A549 (cell line): ENCODE results near the gene ZNF804A. TPM values are rescaled to one million over a fixed set of nuclear protein-coding genes. Genes with fewer than 3 reads are reported as not detected.

ENCODE experiments used
- ATAC-seq, 2 experiments: fragments of 200-7000 bp in 1 of 2; fragments of >200 bp in 1 of 2; cut with Nextera tagmentation in 1 of 2; cut with Tn5 transposase in 1 of 2; 3 replicates each; pipeline versions ENCODE4 v1.8.0 to v1.9.1; 2018 to 2020; ENCODE audit warnings: mild to moderate bottlenecking in 1 of 2, moderate library complexity in 1 of 2
- CTCF ChIA-PET: fragments of 300-600 bp; sonication (Branson Sonifier 250); formaldehyde crosslinking; extraction: SDS; loops from one replicate; lab custom pipeline; 2021; ENCODE audit warnings: antibody characterized with exemption, inconsistent platforms; lab: Yijun Ruan, JAX
- POLR2A ChIA-PET: fragments of 350-600 bp; formaldehyde crosslinking; extraction: SDS; loops from one replicate; lab custom pipeline; 2021; ENCODE audit warnings: antibody characterized with exemption, inconsistent platforms; lab: Yijun Ruan, JAX
- DNase-seq, 2 experiments: peaks; one replicate each; pipeline versions ENCODE4 v3.0.0 to v3.0.0-alpha.2; 2011 to 2016; ENCODE audit warnings: low read depth in 1 of 2, low spot score in 1 of 2
- FAIRE-seq: peaks from 2 replicates; lab custom pipeline; 2011; peaks lifted over from hg19 to GRCh38; lab: Jason Lieb, UNC
- H3K27ac ChIP-seq, 2 experiments: fragments of >200 bp; sonication (Bioruptor Twin); formaldehyde crosslinking; 3 replicates each; pipeline ENCODE4 v1.5.1; 2016 to 2017
- H3K4me1 ChIP-seq: fragments of >200 bp; sonication (Bioruptor Twin); formaldehyde crosslinking; 3 replicates; pipeline ENCODE4 v1.6.1; 2016
- H3K4me2 ChIP-seq: fragments of >200 bp; sonication (Bioruptor Twin); formaldehyde crosslinking; 3 replicates; pipeline ENCODE4 v1.6.1; 2016
- H3K4me3 ChIP-seq: fragments of >200 bp; sonication (Bioruptor Twin); formaldehyde crosslinking; 3 replicates; pipeline ENCODE4 v1.5.1; 2016
- H3K9me3 ChIP-seq: fragments of >200 bp; sonication (Bioruptor Twin); formaldehyde crosslinking; 3 replicates; pipeline ENCODE4 v1.6.1; 2016
- CBX8 ChIP-seq: fragments of 200-600 bp; sonication (generic); IDR thresholded peaks from 2 replicates; pipeline ENCODE4 v1.6.1; 2016
- CHD4 ChIP-seq: fragments of 200-600 bp; sonication (generic); IDR thresholded peaks from 2 replicates; pipeline ENCODE4 v1.6.1; 2016; ENCODE audit warnings: antibody characterized with exemption, mild to moderate bottlenecking, borderline replicate concordance
- EHF ChIP-seq: fragments of 250-450 bp; sonication (Bioruptor Pico); IDR thresholded peaks from 2 replicates; pipeline ENCODE4 v1.5.0; 2020; ENCODE audit warnings: mild to moderate bottlenecking
- EHMT2 ChIP-seq: fragments of 200-600 bp; sonication (generic); IDR thresholded peaks from 2 replicates; pipeline ENCODE4 v1.6.1; 2016; ENCODE audit warnings: antibody characterized with exemption, low read depth, mild to moderate bottlenecking, moderate library complexity
- ESRRA ChIP-seq: fragments of 150-350 bp; IDR thresholded peaks from 2 replicates; pipeline ENCODE4 v1.6.1; 2014; ENCODE audit warnings: mild to moderate bottlenecking, low read length, borderline replicate concordance
- FOSB ChIP-seq: fragments of 250-450 bp; sonication (Bioruptor Pico); IDR thresholded peaks from 2 replicates; pipeline ENCODE4 v1.5.0; 2020; ENCODE audit warnings: mild to moderate bottlenecking, moderate library complexity
- GATA3 ChIP-seq: IDR thresholded peaks from 2 replicates; pipeline ENCODE4 v1.6.1; 2012; ENCODE audit warnings: borderline replicate concordance
- HOXB13 ChIP-seq: fragments of 250-450 bp; sonication (Bioruptor Pico); IDR thresholded peaks from 2 replicates; pipeline ENCODE4 v1.5.0; 2020; ENCODE audit warnings: low read depth, mild to moderate bottlenecking, moderate library complexity
- KDM5A ChIP-seq: fragments of 200-600 bp; sonication (generic); IDR thresholded peaks from 2 replicates; pipeline ENCODE4 v1.6.1; 2016; ENCODE audit warnings: antibody characterized with exemption, mild to moderate bottlenecking
- MAFK ChIP-seq: fragments of 450-650 bp; IDR thresholded peaks from 2 replicates; pipeline ENCODE4 v1.6.1; 2014; ENCODE audit not compliant: partially characterized antibody
- MAZ ChIP-seq: fragments of 150-350 bp; IDR thresholded peaks from 2 replicates; pipeline ENCODE4 v1.6.1; 2014; ENCODE audit warnings: antibody characterized with exemption, low read depth, low read length, borderline replicate concordance
- NPAS2 ChIP-seq: fragments of 250-450 bp; sonication (Bioruptor Pico); IDR thresholded peaks from 2 replicates; pipeline ENCODE4 v1.8.0; 2022; ENCODE audit warnings: mild to moderate bottlenecking, moderate library complexity, borderline replicate concordance
- PHF8 ChIP-seq: fragments of 200-600 bp; sonication (generic); IDR thresholded peaks from 2 replicates; pipeline ENCODE4 v1.6.1; 2016; ENCODE audit warnings: low read depth, mild to moderate bottlenecking, antibody characterized with exemption, moderate library complexity, borderline replicate concordance
- POLR2AphosphoS2 ChIP-seq: conservative IDR thresholded peaks from 2 replicates; pipeline ENCODE4 v1.6.1; 2012; ENCODE audit warnings: low read length, improper control_type of control experiment, inconsistent platforms
- RAD21 ChIP-seq, 2 experiments: fragments of >200 bp in 1 of 2; sonication (Bioruptor Twin) in 1 of 2; formaldehyde crosslinking in 1 of 2; IDR thresholded peaks in 1 of 2; conservative IDR thresholded peaks in 1 of 2; 2 replicates in 1 of 2; 3 replicates in 1 of 2; pipeline ENCODE4 v1.6.1; 2012 to 2018; ENCODE audit warnings: inconsistent platforms in 1 of 2
- RARB ChIP-seq: fragments of 250-450 bp; sonication (Bioruptor Pico); IDR thresholded peaks from 2 replicates; pipeline ENCODE4 v1.8.0; 2021; ENCODE audit warnings: mild to moderate bottlenecking, moderate library complexity
- RNF2 ChIP-seq: fragments of 200-600 bp; sonication (generic); IDR thresholded peaks from 2 replicates; pipeline ENCODE4 v1.6.1; 2016; ENCODE audit warnings: low read depth, mild to moderate bottlenecking, antibody characterized with exemption, moderate library complexity, borderline replicate concordance
- TFCP2L1 ChIP-seq: fragments of 250-450 bp; sonication (Bioruptor Pico); IDR thresholded peaks from 2 replicates; pipeline ENCODE4 v1.5.0; 2021; ENCODE audit warnings: mild to moderate bottlenecking
- ZC3H11A ChIP-seq: fragments of 450-650 bp; IDR thresholded peaks from 2 replicates; pipeline ENCODE4 v1.6.1; 2014; ENCODE audit warnings: antibody characterized with exemption, mild to moderate bottlenecking
- ZFP36 ChIP-seq: fragments of 450-650 bp; IDR thresholded peaks from 2 replicates; pipeline ENCODE4 v1.6.1; 2014; ENCODE audit warnings: borderline replicate concordance; ENCODE audit not compliant: partially characterized antibody
- ZNF302 ChIP-seq: fragments of 250-450 bp; sonication (Bioruptor Pico); IDR thresholded peaks from 2 replicates; pipeline ENCODE4 v1.9.0; 2021; ENCODE audit warnings: inconsistent platforms, mild to moderate bottlenecking, moderate library complexity
- WGBS: methylation state at CpG from one replicate; pipeline ENCODE4 v1.1.6; 2017; ENCODE audit errors: missing lambda C conversion rate; 5-methylcytosine and 5-hydroxymethylcytosine counted together
- polyA plus RNA-seq, 4 experiments: library from polyadenylated mRNA; depleted of rRNA in 3 of 4; stranded (reverse); fragments of >200 nt; fragmentation: RNase III in 1 of 4; extraction: RNeasy Plus Mini Kit Qiagen cat#74134 plus additional on column Dnase treatment in 1 of 4; gene quantifications; 2 replicates in 3 of 4; 3 replicates in 1 of 4; pipeline ENCODE4 v1.2.3, GENCODE V29; 2011 to 2017
- TF ChIP-seq, protein P1 (sequence below): IDR thresholded peaks from 2 replicates; pipeline ENCODE4 v1.6.1; 2012
- TF ChIP-seq, protein P2 (sequence below): fragments of 250-450 bp; sonication (Bioruptor Pico); IDR thresholded peaks from 2 replicates; pipeline ENCODE4 v1.5.0; 2021; ENCODE audit warnings: mild to moderate bottlenecking, moderate library complexity, borderline replicate concordance
- TF ChIP-seq, protein P3 (sequence below): IDR thresholded peaks from 2 replicates; pipeline ENCODE4 v1.6.1; 2012; ENCODE audit warnings: low read depth, borderline replicate concordance
- TF ChIP-seq, protein P4 (sequence below): fragments of 450-650 bp; IDR thresholded peaks from 2 replicates; pipeline ENCODE4 v1.6.1; 2014; ENCODE audit warnings: antibody characterized with exemption
- TF ChIP-seq, protein P5 (sequence below): fragments of >200 bp; sonication (Bioruptor Twin); formaldehyde crosslinking; IDR thresholded peaks from 2 replicates; pipeline ENCODE4 v1.6.1; 2016

Gene ZNF804A
- polyA plus RNA-seq, 2 of the 4 experiments (the other 2 are of a cell fraction): not detected

DNA sequence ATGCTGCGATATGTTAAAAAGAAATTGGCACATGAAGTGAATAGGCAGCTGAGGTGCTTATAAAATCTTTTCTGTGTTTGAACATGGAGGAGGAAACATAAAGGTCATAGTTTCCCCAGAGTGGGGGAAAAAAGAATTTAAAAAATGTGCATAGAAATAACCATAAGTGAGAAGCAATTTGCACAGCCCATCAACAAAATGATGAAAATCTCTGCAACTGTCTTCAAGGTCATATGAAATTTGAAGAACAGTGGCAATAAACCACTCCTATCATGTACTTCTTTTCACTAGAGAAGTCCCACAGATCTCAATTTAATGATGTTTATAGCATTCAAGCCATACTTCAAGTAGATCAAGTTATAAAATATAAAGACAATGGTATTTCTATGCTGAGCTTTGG lies 46.7 kb upstream of the ZNF804A start:
- ChIA-PET POLR2A (no interaction called here), CTCF (no interaction called here)
- DNase-seq: no peak
- no peak for FAIRE-seq
- H3K27ac ChIP-seq: no peak overlapping the region
- TF ChIP-seq, protein P1, sequence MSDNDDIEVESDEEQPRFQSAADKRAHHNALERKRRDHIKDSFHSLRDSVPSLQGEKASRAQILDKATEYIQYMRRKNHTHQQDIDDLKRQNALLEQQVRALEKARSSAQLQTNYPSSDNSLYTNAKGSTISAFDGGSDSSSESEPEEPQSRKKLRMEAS: no peak
- TF ChIP-seq, protein P2, sequence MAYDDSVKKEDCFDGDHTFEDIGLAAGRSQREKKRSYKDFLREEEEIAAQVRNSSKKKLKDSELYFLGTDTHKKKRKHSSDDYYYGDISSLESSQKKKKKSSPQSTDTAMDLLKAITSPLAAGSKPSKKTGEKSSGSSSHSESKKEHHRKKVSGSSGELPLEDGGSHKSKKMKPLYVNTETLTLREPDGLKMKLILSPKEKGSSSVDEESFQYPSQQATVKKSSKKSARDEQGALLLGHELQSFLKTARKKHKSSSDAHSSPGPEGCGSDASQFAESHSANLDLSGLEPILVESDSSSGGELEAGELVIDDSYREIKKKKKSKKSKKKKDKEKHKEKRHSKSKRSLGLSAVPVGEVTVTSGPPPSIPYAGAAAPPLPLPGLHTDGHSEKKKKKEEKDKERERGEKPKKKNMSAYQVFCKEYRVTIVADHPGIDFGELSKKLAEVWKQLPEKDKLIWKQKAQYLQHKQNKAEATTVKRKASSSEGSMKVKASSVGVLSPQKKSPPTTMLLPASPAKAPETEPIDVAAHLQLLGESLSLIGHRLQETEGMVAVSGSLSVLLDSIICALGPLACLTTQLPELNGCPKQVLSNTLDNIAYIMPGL: no peak
- no peak overlapping the region for H3K4me2 ChIP-seq
- H3K4me1 ChIP-seq: no peaks in the 10 kb centered on the region
- ATAC-seq: no peak
- no peaks in the 10 kb centered on the region for H3K9me3 ChIP-seq
- no peak overlapping the region for H3K4me3 ChIP-seq
- 17% methylated on average over 1 of the region's 1 CpG for WGBS

DNA sequence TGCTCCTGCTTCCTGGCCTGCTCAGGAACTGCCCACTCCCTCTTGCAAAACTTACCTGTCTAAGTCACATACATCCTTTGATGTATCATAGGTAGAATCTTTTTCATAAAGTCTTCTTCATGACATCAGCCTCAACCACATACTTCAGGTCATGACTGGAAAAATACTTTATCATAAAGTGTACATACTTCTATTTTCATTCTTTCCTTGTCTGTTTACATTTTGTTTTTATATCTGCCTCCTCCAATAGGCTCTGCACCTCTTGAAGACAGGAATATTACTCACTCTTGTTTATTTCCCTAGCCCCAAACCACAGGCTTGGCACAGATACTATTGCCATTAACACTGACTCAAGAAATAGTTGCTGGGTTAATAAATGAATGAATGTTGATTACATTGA lies 43.6 kb upstream of the ZNF804A start:
- H3K9me3 ChIP-seq: no peaks in the 10 kb centered on the region
- CTCF ChIA-PET: no interaction called here
- FAIRE-seq (no peak), ATAC-seq (no peak), DNase-seq (no peak)
- H3K27ac ChIP-seq: no peak overlapping the region
- H3K4me1 ChIP-seq: no peaks in the 10 kb centered on the region
- H3K4me2 ChIP-seq: no peak overlapping the region
- POLR2A ChIA-PET: no interaction called here
- no peak overlapping the region for H3K4me3 ChIP-seq
- TF ChIP-seq TFCP2L1 (no peak), ESRRA (no peak), CHD4 (no peak), POLR2AphosphoS2 (no peak), RNF2 (no peak), RAD21 (conservative IDR thresholded peaks at IDR 0.05 in 1 of 2, IDR thresholded peaks at IDR 0.05 in 1 of 2) (no peak), MAZ (no peak), RARB (no peak), ZC3H11A (no peak), CBX8 (no peak), MAFK (no peak), NPAS2 (no peak), ZFP36 (no peak), GATA3 (no peak), ZNF302 (no peak)
- TF ChIP-seq, protein P3, sequence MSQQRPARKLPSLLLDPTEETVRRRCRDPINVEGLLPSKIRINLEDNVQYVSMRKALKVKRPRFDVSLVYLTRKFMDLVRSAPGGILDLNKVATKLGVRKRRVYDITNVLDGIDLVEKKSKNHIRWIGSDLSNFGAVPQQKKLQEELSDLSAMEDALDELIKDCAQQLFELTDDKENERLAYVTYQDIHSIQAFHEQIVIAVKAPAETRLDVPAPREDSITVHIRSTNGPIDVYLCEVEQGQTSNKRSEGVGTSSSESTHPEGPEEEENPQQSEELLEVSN: no peak
- TF ChIP-seq, protein P4, sequence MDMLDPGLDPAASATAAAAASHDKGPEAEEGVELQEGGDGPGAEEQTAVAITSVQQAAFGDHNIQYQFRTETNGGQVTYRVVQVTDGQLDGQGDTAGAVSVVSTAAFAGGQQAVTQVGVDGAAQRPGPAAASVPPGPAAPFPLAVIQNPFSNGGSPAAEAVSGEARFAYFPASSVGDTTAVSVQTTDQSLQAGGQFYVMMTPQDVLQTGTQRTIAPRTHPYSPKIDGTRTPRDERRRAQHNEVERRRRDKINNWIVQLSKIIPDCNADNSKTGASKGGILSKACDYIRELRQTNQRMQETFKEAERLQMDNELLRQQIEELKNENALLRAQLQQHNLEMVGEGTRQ: no peak
- TF ChIP-seq, protein P5, sequence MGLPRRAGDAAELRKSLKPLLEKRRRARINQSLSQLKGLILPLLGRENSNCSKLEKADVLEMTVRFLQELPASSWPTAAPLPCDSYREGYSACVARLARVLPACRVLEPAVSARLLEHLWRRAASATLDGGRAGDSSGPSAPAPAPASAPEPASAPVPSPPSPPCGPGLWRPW: no peak
- TF ChIP-seq, all 56 proteins: peak for 0

DNA sequence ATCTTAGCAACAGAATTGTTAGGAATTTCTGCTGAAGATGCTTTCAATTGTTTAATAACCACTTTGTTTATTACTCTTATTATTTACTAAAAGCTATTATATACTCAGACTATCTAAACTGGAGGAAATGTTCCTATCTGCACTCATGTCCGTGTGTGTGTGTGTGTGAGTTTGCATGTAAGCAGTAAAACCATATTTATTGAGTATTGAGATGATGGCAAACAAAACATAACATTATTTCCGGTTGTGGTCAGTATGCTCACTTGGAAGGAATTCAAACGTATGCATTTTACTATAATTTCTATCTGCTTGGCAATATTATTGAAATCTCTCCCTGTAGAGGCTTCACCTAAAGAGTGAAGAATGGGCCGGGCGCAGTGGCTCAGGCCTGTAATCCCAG lies 43.0 kb upstream of the ZNF804A start:
- Histone ChIP-seq H3K27ac (no peak overlapping the region), H3K4me2 (no peak overlapping the region), H3K4me1 (no peaks in the 10 kb centered on the region), H3K4me3 (no peak overlapping the region), H3K9me3 (no peaks in the 10 kb centered on the region)
- POLR2A ChIA-PET: no interaction called here
- no peak for FAIRE-seq
- CTCF ChIA-PET: no interaction called here
- ATAC-seq: no peak
- TF ChIP-seq EHMT2 (no peak), RARB (no peak), KDM5A (no peak), NPAS2 (no peak), GATA3 (no peak), EHF (no peak), HOXB13 (CRISPR knock-in tag) (no peak), PHF8 (no peak), FOSB (CRISPR knock-in tag) (no peak)
- no peak for DNase-seq
- WGBS: 53% methylated on average over 5 of the region's 5 CpGs
